ENCODE results near the gene PHYKPL.
"Not testable (repeated sequence)": the region's sequence is repeated elsewhere in the genome, so short reads cannot be mapped to it uniquely, and the experiment has no call there.

DNA sequence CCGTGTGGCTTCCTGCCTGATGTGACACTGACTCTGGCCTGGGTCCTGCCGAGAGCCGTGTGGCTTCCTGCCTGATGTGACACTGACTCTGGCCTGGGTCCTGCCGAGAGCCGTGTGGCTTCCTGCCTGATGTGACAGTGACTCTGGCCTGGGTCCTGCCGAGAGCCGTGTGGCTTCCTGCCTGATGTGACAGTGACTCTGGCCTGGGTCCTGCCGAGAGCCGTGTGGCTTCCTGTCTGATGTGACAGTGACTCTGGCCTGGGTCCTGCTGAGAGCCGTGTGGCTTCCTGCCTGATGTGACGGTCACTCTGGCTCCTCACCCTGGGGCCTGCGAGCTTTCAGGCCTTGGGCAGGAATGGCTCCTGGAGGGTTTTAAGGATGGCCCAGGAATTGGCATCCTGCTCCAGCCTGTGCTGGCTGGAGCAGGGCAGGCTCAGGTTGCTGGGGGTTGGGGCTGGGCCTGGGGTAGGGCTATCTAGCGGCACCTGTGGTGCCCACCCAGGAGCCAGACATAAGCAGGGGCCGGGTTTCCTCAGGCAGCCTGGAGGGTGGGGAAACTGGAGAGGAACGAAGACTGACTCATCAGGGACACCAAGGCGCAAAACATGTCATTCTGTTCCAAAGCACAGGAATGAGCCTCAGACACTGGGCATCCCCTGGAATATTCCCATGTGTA is 7.2 kb upstream of the PHYKPL start:
- TF ChIP-seq POLR2A, CTCF, POLR2AphosphoS5 (IDR thresholded peaks at IDR 0.05): not testable (repeated sequence)

Measured in prostate gland (tissue), 2 donors.